HG02571 (cell line): ENCODE data around the gene SGSM1.

Source experiments
- ATAC-seq: cut with Tn5 transposase; IDR thresholded peaks from one replicate; pipeline ENCODE4 v1.9.1; 2021; ENCODE audit warnings: mild to moderate bottlenecking, moderate library complexity; ENCODE audit not compliant: unreplicated experiment

Gene SGSM1

DNA sequence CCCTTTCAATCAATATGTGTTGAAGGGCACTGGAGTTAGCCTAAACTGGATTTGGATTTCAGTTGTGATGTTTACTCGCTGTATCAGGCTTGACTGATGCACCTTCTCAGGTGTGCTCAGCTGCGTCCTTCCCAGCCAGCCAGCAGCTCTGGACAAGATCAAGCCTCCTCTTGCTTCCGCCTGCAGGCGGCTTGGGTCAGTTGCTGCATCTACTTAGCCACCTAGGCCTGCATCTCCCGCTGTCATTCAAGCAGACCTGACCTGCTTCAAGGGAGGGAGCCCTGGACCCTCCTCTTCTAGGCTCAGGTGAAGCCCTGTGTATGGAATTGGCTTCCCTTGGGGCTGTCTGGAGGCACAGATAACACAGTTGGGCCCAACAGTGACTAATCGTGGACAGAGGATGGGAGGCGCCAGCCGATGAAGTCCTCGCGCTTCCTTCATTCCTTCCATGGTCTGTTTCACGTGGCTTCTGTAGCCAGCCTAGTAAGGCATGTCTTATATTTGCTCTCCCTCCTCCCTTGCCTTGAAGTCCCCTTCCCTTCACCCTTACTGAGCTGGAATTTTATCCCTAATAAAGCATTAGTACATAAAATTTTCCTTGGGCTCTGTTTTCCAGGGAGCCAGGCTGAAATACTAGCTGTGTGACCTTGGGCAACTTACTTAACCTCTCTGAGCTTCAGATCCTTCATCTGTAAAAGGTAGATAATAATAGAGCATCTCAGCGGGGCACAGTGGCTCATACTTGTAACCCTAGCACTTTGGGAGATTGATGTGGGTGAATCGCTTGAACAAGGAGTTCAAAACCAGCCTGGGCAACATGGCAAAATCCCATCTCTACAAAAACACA lies 142.6 kb downstream of the SGSM1 start:
- ATAC-seq, result no peak

DNA sequence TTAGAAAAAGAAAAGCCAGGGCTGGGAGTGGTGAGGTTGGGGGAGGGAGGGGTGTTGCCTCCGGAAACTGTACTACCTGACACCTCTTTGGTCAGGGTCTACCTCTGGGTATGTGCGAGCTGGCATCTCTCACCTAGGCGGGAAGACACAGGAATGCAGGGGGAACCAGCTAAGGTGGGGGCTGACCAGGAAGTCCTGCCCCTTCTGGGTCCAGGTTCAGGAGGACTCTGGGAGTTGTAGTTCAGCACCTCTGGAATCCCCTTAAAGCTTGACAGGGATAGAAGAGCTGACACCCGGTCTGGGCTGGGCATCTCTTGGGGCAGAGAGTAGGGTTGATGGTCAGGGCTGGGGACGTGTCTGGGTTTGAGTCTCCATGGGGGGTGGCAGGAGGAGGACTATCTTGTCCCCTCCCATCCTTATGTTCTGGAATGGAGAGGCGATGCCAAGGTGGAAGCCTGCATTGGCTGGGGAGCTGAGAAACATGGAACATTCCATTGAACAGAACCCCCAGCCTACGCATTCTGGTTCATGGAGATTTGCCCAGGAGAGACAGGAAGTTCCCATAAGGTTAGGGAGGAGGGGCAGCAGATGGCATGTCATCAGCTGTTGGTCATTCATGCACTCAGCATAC lies 144.4 kb downstream of the SGSM1 start:
- no peak for ATAC-seq

DNA sequence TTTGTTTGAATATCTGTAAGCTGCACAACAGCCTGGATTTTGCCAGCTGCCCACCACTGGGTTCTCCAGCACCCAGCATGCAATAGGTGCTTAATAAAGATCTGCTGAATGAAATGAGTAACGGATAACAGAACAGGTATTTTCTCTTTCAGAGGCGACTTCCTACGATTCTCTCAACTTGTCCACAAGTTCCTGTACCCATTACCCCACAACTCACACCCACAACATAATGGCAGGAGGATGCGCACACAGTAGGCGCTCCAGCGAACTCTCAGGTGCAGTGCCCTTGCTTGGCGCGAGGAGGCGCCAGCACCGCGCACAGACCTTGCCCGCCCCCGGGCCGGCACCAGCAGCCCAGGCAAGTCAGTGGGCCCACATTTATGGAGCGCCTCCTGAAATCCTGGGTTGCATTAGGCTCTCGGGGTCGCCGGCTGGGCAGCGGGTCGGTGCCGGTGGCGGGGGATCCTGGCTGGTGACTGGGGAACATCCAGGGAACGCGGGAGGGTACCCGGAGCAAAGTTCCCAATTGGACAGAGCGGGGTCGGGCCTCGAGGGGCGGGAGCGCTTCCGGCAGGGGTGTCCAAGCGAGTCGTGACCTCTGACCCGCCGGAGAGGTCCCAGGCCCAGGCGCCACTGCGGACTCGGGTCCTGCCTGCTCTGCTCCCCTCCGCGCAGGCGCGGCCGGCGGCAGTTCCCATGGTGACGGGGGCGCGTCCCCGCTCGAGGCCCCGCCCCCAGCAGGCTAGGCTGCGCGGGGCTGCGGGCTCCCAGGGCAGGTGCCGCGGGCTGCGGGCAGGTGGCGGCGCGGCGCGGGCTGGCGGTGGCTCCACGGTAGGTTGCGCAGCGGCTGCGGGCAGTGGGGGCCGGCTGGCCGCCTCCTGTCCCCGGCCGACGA lies 146.2 kb downstream of the SGSM1 start, which contains the start of gene KIAA1671:
Gene KIAA1671 (plus strand): TSS at position 775 of the 895 bp plus-strand sequence. CDS start 75,284 bp downstream, outside the sequence.
- ATAC-seq, result peak; percentile 57

DNA sequence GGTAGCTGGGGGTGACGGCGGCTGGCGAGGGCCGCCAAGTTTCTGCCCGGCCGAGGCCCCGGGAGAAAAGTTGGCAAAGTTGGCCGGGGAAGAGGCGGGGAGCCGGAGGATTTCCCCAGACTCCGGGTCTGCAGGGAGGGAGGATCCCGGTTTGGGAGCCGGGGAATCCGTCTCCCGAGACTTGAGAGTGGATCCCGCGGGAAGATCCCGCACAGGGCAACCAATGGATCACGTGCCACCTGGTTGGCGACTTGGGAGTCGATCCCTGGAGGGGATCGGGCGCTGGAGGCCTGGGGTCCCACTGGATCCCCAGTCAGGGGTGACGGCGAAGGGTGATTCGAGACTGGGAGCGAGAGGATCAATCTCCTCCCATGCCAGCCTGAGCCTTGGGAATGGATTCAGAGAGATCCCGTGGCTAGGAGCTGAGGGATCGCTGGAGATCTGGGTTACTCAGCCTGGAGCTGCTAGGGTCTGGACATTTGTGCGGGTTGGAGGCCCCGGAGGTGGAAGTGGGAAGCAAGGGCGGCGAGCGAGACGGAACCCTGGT lies 146.9 kb downstream of the SGSM1 start:
- ATAC-seq, result no peak

DNA sequence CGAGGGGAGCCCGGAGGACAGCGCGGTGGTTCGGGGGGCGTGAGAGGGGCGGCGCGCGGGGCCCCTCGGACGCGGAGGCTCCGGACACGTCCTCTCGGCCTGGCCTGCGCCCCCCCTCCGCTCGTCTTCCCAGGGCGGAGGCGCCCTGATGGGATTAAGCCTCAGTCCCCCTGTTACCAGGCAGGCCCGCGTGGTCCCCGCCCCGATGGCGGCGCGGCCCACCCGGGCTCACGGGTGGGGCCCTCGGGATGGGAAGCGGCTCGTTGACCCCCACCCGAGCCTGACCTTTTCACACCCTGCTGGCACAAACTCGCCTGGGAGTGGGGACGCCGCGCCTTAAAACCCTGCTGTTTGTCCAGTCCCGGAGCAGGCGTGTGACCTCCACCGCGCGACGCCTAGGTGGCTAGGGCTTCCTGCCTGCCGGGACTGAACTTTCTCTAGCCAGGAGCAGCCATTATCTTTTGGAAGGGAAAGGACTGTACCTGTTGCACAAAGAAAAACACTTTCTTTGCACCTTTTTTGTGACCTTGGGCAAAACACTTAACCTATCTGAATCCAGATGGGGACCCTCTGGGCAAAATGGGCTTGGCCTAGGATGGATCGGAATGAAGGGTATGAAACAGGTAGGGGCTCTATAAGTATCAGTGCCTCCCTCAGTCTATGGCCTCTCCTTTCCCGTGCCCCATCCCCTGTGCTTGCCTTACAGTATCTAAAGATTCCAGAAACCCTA lies 147.5 kb downstream of the SGSM1 start:
- no peak for ATAC-seq

DNA sequence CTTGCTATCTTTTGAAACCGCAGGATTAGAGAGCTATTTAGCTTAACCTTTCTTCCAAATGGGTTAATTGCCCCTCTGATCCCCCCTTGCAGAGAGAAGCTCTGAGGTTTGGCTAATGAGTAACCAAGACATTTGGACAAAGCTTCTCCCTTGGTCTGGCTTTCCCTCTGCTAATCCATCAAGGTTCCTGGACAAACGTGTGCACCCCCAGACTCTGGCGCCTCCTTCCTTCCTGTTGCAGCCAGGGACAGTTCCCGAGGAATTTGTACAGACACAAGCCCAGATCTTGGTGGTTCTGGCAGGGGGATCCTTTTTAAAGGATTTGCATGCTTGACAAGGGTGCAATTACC lies 148.1 kb downstream of the SGSM1 start:
- no peak for ATAC-seq

DNA sequence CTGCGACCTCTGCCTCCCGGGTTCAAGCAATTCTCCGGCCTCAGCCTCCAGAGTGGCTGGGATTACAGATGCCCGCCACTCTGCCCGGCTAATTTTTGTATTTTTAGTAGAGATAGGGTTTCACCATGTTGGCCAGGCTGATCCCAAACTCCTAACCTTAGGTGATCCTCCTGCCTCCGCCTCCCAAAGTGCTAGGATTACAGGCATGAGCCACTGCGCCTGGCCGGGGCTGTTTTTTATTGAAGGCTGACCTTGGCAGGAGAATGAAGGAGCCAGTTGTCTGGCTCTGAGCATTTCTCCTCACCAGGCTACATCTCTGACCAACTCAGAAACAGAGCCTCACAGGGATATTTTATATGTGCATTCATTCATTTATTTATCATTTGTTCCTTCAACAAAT lies 148.8 kb downstream of the SGSM1 start:
- ATAC-seq, result no peak

DNA sequence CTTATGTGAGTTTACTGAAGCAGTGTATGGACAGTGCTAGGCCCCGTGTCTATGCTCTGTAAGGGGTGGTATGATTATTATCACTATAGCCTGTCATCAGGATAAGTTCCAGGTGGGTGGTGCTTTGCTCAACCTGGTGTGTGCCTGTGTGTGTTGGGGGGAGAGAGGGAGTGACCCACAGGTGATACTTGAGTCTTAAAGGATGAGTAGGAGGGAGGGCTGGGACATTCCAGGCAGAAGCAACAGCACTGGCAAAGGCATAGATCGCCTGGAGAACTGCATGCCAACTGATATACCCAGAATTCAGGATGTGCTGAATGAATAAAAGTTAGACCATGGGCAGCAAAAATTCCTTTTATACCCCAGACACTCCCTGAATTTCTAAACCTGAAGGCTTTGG lies 151.0 kb downstream of the SGSM1 start:
- no peak for ATAC-seq

DNA sequence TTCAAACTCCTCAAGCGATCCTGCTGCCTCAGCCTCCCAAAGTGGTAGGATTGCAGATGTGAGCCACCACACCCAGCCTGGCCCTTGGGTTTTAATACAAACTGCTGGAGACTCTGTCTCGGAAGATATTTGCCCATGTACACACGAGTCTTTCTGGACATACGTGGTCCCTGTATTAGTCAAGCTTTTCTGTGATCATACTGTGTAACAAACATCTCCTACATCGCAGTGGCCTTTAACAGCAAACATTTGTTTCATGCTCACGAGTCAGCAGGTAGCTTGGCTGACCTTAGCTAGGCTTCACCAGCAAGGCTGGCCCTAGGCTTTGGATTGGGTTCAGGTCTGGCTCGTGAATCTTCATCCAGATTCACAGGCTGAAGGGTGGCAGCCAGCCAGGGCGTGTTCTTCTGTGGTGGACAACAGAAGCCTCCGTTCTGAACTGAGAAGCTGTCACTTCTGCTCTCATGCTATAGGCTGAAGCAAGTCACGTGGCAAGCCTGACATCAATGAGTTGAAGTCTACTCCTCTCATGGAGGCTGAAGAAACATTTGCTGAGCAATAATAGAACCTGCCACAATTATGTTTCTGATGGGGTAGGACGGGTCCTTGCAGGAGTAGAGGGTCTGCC lies 155.3 kb downstream of the SGSM1 start:
- no peak for ATAC-seq

DNA sequence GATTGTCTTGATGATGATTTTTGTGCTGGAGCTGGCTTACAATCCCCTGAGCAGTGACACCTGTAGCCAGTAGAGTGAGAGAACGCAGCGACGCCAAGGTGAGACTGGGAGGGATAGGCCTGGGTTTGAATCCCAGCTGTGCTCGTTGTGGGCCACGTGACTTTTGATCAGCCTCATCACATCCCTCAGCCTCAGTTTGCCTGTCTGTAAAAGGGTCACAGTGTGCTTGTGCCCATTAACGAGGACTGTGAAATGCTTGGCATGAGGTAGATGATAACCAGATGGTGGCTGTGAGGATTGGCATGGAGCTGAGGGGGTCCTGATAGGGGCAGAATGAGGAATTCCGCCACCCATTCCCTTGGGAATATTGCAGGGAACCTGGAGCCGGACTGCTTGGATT lies 156.1 kb downstream of the SGSM1 start:
- ATAC-seq, result no peak

DNA sequence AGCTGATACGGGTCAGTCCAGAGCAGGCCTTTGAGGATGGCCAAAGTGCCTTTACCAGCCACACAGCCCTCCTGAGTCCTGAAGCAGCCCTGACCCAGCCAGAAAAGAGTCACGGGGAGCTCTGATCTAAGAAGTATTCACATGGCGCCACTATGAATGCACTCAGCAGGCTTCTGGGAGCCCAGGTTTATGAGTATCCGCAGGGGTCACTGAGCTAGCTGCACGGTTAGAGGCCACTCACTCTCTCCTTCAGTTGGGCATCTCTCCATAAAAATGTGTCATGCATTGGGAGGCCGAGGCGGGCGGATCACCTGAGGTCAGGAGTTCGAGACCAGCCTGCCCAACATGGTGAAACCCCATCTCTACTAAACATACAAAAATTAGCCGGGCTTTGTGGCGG lies 156.8 kb downstream of the SGSM1 start:
- no peak for ATAC-seq

DNA sequence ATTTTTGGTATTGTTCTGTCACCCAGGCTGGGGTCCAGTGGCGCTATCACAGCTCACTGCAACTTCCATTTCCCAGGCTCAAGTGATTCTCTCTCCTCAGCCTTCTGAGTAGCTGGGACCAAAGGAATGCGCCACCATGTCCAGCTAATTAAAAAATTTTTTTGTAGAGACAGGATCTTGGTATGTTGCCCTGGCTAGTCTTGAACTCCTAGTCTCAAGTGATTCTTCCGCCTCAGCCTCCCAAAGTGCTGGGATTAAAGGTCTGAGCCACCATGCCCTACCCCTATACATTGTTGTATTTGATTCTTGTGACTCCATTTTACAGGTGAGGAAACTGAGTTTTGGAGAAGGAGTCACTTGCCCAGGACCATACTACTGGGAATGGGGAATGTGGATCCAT lies 158.4 kb downstream of the SGSM1 start:
- ATAC-seq, result no peak

DNA sequence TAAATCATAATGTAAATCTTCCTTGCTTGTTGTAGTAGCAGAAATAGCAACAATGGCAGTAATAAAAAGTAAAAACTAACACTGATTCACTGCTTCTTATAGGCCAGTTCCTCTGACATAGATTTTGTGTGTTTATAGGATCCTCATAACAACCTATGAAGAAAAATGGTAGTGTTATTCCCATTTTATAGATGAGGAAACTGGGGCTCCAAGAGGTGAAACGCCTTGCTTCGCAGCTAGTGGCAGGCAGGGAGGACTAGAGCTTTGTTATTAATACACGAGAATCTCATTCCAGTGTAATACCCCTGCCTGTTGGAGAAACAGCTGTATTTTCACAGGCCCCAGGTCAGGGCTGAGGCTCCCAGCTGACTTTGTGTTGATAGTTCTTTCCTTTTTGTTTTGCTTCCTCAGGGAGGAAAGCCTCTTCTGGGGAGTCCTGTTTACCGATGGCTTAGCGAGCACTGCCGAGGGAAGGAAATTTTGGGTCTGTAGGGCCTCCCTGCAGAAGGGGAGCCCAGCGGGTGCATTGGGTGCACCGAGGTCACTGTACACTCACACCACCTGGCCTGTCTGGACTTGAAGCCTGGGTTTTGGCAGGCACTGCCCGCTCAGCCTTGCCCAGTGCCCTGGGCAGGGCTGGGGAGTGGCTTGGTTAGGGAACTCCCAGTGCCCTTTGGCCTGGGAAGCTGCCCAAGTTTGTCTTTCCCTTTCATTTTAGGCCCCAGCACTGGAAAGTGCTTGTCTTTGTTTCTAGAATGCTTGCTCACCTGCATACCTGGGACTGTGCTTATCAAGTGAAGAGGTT lies 160.0 kb downstream of the SGSM1 start:
- ATAC-seq, result no peak

DNA sequence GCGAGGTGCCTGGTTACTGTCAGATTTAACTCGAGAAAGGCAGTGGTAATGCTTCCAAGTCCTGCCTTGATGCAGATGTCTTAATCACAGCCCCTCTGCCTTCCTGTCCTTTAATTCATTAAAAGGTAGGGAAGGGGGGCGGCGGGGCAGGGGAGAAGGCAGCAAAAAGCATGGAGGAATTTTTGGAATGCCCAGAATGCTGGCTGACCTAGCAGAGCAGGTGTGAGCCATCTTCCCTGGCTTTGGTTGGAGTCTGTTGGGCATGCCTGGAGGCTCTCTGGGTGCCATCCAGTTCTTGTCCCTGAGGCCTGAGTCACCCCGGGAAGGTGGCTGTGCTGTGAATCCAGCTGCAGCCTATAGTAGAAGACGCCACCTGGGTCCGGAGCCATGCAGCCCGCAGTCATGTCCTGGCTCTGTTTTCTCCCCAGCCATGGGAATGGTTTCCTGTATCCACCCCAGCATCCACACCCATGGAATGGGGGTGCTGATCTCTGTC lies 162.1 kb downstream of the SGSM1 start:
- no peak for ATAC-seq

DNA sequence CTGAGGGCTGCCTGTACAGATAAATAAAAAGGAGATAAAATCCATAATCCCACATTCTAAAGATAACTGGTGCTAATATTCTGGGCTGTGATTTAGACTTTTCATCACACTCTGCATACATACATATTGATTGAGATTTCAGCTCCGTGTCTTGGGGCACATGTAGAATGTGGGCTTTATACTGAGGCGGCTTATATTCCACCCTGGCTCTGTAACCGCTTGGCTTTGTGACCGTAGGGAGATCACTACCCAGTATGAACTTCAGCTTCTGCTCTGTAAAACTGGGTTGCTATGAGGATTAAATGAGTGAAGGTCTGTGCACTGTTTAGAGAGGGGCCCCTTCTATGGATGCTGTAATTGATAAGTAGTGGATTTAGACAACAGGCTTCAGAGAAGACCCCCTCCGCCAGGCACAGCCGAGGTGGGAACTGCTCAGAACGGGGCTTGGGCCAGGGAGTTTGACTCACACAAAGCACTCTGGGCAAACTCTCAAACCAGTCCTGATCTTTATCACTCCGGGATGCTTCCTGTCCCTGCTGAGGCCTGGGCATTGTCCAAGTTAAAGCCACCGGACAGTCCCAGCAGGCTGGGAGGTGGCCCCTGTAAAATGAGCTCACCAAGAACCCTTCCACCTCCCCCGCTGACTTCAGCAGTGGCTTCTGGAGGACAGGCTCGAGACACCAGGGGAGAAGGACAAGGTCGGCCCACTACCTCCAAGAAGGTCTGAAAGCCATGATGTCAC lies 163.7 kb downstream of the SGSM1 start:
- no peak for ATAC-seq

DNA sequence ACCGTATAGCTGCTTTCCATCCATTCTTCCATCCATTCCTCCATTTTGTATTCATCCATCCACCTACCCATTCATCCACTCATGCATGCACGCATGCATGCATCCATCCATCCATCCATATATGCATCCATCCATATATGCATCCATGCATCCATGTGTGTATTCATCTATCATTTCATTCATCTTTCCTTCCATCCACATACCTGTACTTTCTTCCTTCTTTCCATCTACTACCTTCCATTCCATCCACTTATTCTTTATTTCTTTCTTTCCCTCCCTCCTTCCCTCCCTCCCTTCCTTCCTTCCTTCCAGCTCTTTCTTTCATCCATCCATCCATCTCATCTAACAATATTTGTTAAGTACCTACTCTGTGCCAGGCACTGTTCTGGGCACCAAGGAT lies 166.4 kb downstream of the SGSM1 start:
- no peak for ATAC-seq

DNA sequence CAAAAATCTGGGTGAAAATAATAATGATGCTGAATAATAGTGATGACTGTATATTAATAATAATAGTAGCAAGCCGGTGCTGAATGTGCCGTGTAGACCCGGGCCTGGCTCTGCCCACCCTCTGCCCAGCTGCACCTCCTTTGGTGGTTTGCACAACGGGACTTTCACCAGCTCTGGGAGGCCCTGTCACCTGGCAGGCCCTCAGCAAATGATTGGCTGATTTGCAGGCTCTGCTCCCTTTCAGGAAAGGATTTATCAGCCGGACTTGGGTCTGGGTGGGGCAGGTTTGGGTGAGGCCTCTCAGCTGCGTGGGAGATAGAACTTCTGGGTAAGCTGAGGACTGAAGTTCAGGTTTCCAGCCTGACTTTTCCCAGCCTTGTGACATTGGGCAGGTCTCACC lies 167.9 kb downstream of the SGSM1 start:
- ATAC-seq, result no peak

DNA sequence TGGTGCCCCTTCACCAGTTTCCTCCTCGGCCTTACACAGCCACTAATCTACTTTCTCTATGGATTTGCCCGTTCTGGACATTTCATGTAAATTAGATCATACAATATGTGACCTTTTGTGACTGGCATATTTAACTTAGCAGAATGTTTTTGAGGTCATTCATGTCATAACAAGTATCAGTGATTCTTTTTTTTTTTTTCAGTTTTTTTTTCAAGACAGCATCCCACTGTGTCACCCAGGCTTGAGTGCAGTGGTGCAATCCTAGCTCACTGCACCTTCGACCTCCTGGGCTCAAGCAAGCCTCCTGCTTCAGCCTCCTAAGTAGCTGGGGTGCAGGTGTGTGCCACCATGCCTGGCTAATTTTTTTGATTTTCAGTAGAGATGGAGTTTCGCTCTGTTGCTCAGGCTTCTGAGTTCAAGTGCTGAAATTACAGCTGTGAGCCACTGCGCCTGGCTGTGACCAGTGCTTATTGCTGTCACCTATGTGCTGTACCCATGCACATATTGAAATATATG lies 169.2 kb downstream of the SGSM1 start:
- ATAC-seq, result no peak
